HCT116 (cell line): ENCODE results near the gene TSPAN33. TPM values are rescaled to one million over a fixed set of nuclear protein-coding genes. Genes with fewer than 3 reads are reported as not detected.
A peak's percentile ranks its signal among the peaks of the same experiment; 100 is the strongest.

ENCODE experiments used
- ATAC-seq: fragments of 200-7000 bp; cut with Tn5 transposase; 2 replicates; pipeline ENCODE4 v1.9.1; 2020; ENCODE audit warnings: mild to moderate bottlenecking, moderate library complexity
- Bru-seq: library from RNA; stranded (reverse); fragments of 400-500 nt; gene quantifications from one replicate; lab custom pipeline; 2021; lab: Mats Ljungman, UMichigan
- BruChase-seq, 2 experiments: library from RNA; stranded (reverse); fragments of 400-500 nt; gene quantifications; one replicate each; lab custom pipeline; 2021; lab: Mats Ljungman, UMichigan
- BruUV-seq: library from RNA; stranded (reverse); fragments of 400-500 nt; replicated peaks from 2 replicates; lab custom pipeline; 2021; lab: Mats Ljungman, UMichigan
- CTCF ChIA-PET: fragments of 300-600 bp; sonication (Branson Sonifier 250); formaldehyde crosslinking; loops from one replicate; lab custom pipeline; 2021; ENCODE audit warnings: antibody characterized with exemption; lab: Charles Lee
- POLR2A ChIA-PET: fragments of 300-600, 350-600 bp; sonication (Branson Sonifier 250); formaldehyde crosslinking; loops from one replicate; lab custom pipeline; 2021; ENCODE audit warnings: antibody characterized with exemption; lab: Charles Lee
- RAD21 ChIA-PET, 2 experiments: fragments of 300-600 bp; sonication (Branson Sonifier 250); formaldehyde crosslinking; loops; one replicate each; lab custom pipeline; 2023; ENCODE audit warnings: low total read pairs in 2 of 2; ENCODE audit not compliant: uncharacterized antibody in 2 of 2, unreplicated experiment in 2 of 2, low non-redundant PET in 1 of 2; lab: Charles Lee
- DNase-seq: peaks from one replicate; pipeline ENCODE4 v3.0.0-alpha.2; 2010; ENCODE audit warnings: low read depth, low spot score
- H2AFZ ChIP-seq: fragments of 200-600 bp; shearing (Covaris generic), sonication (generic); 2 replicates; pipeline ENCODE4 v1.6.1; 2017; ENCODE audit warnings: low read depth, mixed run types, mixed read lengths, antibody characterized with exemption, low read length; ENCODE audit not compliant: poor library complexity, severe bottlenecking
- H3K27ac ChIP-seq: 2 replicates; pipeline ENCODE4 v1.5.1; 2012; ENCODE audit warnings: low read depth, low read length
- H3K27me3 ChIP-seq: fragments of 200-600 bp; sonication (generic); 2 replicates; pipeline ENCODE4 v1.6.1; 2016; ENCODE audit warnings: mixed run types, low read length, mixed read lengths; ENCODE audit not compliant: insufficient read depth
- H3K36me3 ChIP-seq, 2 experiments: fragments of 200-500 bp in 1 of 2; fragments of 200-600 bp in 1 of 2; sonication (Bioruptor generic) in 1 of 2; sonication (generic) in 1 of 2; 2 replicates each; pipeline versions ENCODE4 v1.5.1 to v1.6.1; 2014 to 2016; ENCODE audit warnings: low read length in 2 of 2, inconsistent platforms in 1 of 2, mixed read lengths in 1 of 2, mixed run types in 1 of 2; ENCODE audit not compliant: insufficient read depth in 2 of 2, control insufficient read depth in 1 of 2
- H3K4me1 ChIP-seq, 2 experiments: fragments of 200-600 bp in 1 of 2; sonication (generic) in 1 of 2; 2 replicates each; pipeline versions ENCODE4 v1.5.1 to v1.6.1; 2012 to 2017; ENCODE audit warnings: low read length in 2 of 2, inconsistent platforms in 1 of 2, mild to moderate bottlenecking in 1 of 2, mixed read lengths in 1 of 2, mixed run types in 1 of 2, moderate library complexity in 1 of 2; ENCODE audit not compliant: insufficient read depth in 2 of 2, control insufficient read depth in 1 of 2
- H3K4me2 ChIP-seq: fragments of 200-600 bp; sonication (generic); 2 replicates; pipeline ENCODE4 v1.6.1; 2017; ENCODE audit warnings: mixed run types, low read length, mixed read lengths
- H3K4me3 ChIP-seq, 2 experiments: fragments of 200-600 bp in 1 of 2; sonication (generic) in 1 of 2; replicated peaks in 1 of 2; 2 replicates each; pipeline ENCODE4 v1.5.1; 2011 to 2016; ENCODE audit warnings: low read length in 2 of 2, control low read depth in 1 of 2, low read depth in 1 of 2, mild to moderate bottlenecking in 1 of 2, mixed read lengths in 1 of 2, mixed run types in 1 of 2
- H3K79me2 ChIP-seq: fragments of 200-600 bp; sonication (generic); 2 replicates; pipeline ENCODE4 v1.6.1; 2017; ENCODE audit warnings: mild to moderate bottlenecking, mixed run types, low read length, moderate library complexity, mixed read lengths; ENCODE audit not compliant: insufficient read depth
- H3K9ac ChIP-seq: fragments of 200-600 bp; sonication (generic); 2 replicates; pipeline ENCODE4 v1.6.1; 2016; ENCODE audit warnings: low read length, mixed read lengths
- H3K9me2 ChIP-seq: fragments of 200-600 bp; sonication (generic), shearing (Covaris generic); 2 replicates; pipeline ENCODE4 v1.6.1; 2017; ENCODE audit warnings: mixed run types, mild to moderate bottlenecking, moderate library complexity; ENCODE audit not compliant: insufficient read depth
- H3K9me3 ChIP-seq, 2 experiments: fragments of 200-500 bp in 1 of 2; fragments of 200-600 bp in 1 of 2; sonication (Bioruptor generic) in 1 of 2; sonication (generic) in 1 of 2; 2 replicates each; pipeline ENCODE4 v1.6.1; 2014 to 2017; ENCODE audit warnings: low read length in 2 of 2, mixed read lengths in 2 of 2, inconsistent platforms in 1 of 2, low read depth in 1 of 2, mild to moderate bottlenecking in 1 of 2, mixed run types in 1 of 2, moderate library complexity in 1 of 2; ENCODE audit not compliant: control insufficient read depth in 1 of 2, insufficient read depth in 1 of 2
- H4K20me1 ChIP-seq: fragments of 200-600 bp; sonication (generic), shearing (Covaris generic); 2 replicates; pipeline ENCODE4 v1.6.1; 2017; ENCODE audit warnings: mixed run types, mild to moderate bottlenecking, moderate library complexity; ENCODE audit not compliant: insufficient read depth
- ATF3 ChIP-seq: IDR thresholded peaks from 2 replicates; pipeline ENCODE4 v1.6.1; 2012
- POLR2AphosphoS5 ChIP-seq: IDR thresholded peaks from 2 replicates; pipeline ENCODE4 v1.6.1; 2011; ENCODE audit warnings: mild to moderate bottlenecking, low read depth, low read length, moderate library complexity
- REST ChIP-seq: IDR thresholded peaks from 2 replicates; pipeline ENCODE4 v1.6.1; 2012; ENCODE audit warnings: low read depth
- SP1 ChIP-seq: IDR thresholded peaks from 2 replicates; pipeline ENCODE4 v1.6.1; 2012; ENCODE audit warnings: low read depth
- SRF ChIP-seq: IDR thresholded peaks from 2 replicates; pipeline ENCODE4 v1.6.1; 2012; ENCODE audit warnings: low read depth
- ZFX ChIP-seq: fragments of 450-650 bp; IDR thresholded peaks from 2 replicates; pipeline ENCODE4 v1.6.1; 2017
- intact Hi-C: fragments of 100-400 bp; cut with micrococcal nuclease; formaldehyde crosslinking; loops from 2 replicates; pipeline ENCODE4 v1.10.0; 2022
- long read RNA-seq: library from polyadenylated mRNA; unstranded; transcript quantifications from one replicate; pipeline ENCODE4 v2.0.0, GENCODE V29; 2021; ENCODE audit not compliant: unreplicated experiment
- polyA plus RNA-seq: library from polyadenylated mRNA; unstranded; fragments of >200 nt; gene quantifications from 2 replicates; pipeline ENCODE4 v1.2.1, GENCODE V29; 2012; ENCODE audit warnings: missing spikeins
- total RNA-seq: library from RNA; stranded (reverse); gene quantifications from one replicate; pipeline ENCODE4 v1.2.1, GENCODE V29; 2021; ENCODE audit not compliant: unreplicated experiment

Gene TSPAN33
- total RNA-seq (22.2 TPM), Bru-seq, nascent RNA (percentile 46 among the genes with signal in this experiment), BruChase-seq, experiment 1, labeled RNA remaining after a 6-hour chase (percentile 55 among the genes with signal in this experiment), BruChase-seq, experiment 2, labeled RNA remaining after a 2-hour chase (percentile 45 among the genes with signal in this experiment)
- polyA plus RNA-seq: 23.1 and 25.2 TPM in 2 replicates
- long read RNA-seq, transcript TSPAN33-201 (8 exons, 1,863 nt): major isoform, 48 of 65 reads
- long read RNA-seq, partial matches to known transcripts: 3 of 65 reads
- long read RNA-seq, other reads (novel, unspliced or antisense): 14 of 65 reads

GRCh38 chr7:129144095-129144833 lies at the start of gene TSPAN33:
Gene TSPAN33, plus strand, starts transcription at chr7:129144707. Its CDS starts 274 bp downstream, at chr7:129144981.
- H3K27ac ChIP-seq: peak within 1 kb of the TSS; percentile 51; the same call in 1 of the 2 replicates
- H3K4me3 ChIP-seq: peak within 1 kb of the TSS; percentile 58 to 77
- CTCF ChIA-PET: interaction anchor here (1.5 kb wide), 1 partner anchor 19 kb away, joined by 6 read pairs; no protein-coding TSS in a partner anchor
- no peaks in the 10 kb centered on the region for H4K20me1 ChIP-seq
- DNase-seq (peak; percentile 42), ATAC-seq (peak; percentile 99)
- TF ChIP-seq POLR2AphosphoS5 (peak; percentile 55; the same call in 1 of the 2 replicates), SRF (no peak), ATF3 (no peak), ZFX (no peak), REST (no peak), SP1 (peak; percentile 48)
- no peaks in the 10 kb centered on the region for H3K9me3 ChIP-seq
- peak within 1 kb of the TSS; percentile 57 for H3K9ac ChIP-seq
- peak within 1 kb of the TSS; percentile 85 for H2AFZ ChIP-seq
- RAD21 ChIA-PET: no interaction called here
- no peaks in the 10 kb centered on the region for H3K27me3 ChIP-seq
- POLR2A ChIA-PET: no interaction called here
- BruUV-seq: no TSS peak
- H3K79me2 ChIP-seq: no peaks in the 10 kb centered on the region
- peak within 1 kb of the TSS; percentile 86 for H3K4me2 ChIP-seq
- peaks cover 0 to 13% of the 10 kb centered on the region in 2 experiments; a peak in 2 of 4 replicates for H3K4me1 ChIP-seq
- H3K36me3 ChIP-seq: no peaks in the 10 kb centered on the region
- H3K9me2 ChIP-seq: no peaks in the 10 kb centered on the region
- intact Hi-C loops: no loop called here
